ENCODE data around the gene HLX.

Gene HLX

DNA sequence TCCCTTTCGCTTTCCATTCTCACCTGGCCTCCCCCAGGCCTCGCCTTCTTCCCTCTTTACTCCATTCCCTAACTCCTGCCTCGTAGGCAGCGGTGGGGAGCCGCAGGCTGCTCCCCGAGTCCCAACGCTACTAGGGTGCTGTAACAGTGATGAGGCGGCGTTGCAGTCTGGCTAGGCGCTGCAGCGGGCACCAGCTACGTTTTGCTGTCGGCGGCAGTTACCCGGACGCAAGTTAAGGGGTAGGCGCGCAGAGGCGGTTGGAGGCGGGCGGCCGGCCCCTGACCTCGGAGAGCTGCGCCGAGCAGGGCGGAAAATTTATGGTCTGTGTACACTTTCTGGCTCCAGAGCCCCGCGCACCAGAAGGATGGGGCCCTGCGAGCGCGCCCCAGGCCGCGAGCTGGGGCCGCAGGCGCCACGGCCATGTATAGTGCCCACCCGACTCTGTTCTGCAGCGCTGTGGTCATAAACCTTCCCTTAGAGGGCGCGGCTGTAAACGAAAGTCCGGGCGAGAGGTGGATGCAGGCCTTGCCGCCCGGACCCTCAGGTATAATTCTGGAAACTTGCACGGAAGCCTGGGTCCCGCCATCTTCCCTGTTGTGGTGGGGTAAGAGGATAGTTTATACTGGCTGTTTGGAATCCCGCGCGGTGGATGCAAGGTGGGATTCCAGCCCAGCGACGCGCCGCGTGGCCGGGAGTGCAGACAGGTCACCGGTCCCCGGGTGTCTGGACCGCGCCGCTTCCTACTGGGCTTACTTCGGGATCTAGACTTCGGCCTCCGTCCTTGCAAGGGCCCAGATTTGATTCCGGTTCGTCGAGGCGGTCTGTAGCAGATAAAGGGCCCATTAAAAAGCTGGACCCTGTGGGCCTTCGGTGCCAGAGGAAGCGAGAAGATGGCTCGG, 15.0 kb downstream of the HLX start:
- no peak for DNase-seq (ENCODE audit: extremely low read depth in 1 of 2, low read depth in 1 of 2)

- DNase-seq (ENCODE audit: extremely low read depth in 1 of 2, low read depth in 1 of 2), result no peak
Measured at GRCh38 chr1:220894924-220895256, 15.6 kb downstream of the HLX start.

DNA sequence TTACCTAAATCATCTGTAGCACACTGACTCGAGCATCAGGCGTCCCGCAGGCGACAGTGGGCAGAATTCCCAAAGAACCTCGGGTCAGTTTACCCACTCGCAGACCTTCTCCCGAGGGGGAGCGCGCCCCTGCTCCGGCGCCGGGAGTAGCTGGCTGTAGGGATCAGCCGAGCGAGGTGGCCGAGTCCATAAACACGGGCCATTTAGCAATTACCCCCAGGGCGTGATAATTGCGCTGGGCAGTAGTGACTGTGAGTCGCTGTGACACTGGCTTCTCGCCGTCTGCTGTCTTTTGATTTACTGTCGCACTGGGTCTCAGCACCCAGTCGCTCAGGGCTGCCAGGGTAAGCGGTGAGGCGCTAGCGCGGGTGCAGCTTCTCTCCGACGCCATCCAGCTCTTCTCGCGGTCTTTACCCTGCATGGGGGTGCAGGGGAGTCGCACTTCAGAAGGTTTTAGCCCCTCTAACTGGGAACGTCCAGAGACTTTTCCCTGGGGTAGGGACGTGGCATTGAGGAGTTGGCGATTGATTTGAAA, 16.2 kb downstream of the HLX start:
- DNase-seq (ENCODE audit: extremely low read depth in 1 of 2, low read depth in 1 of 2), result no peak

- no peak for DNase-seq (ENCODE audit: extremely low read depth in 1 of 2, low read depth in 1 of 2)
Measured at GRCh38 chr1:220896092-220896491, 16.8 kb downstream of the HLX start.

DNA sequence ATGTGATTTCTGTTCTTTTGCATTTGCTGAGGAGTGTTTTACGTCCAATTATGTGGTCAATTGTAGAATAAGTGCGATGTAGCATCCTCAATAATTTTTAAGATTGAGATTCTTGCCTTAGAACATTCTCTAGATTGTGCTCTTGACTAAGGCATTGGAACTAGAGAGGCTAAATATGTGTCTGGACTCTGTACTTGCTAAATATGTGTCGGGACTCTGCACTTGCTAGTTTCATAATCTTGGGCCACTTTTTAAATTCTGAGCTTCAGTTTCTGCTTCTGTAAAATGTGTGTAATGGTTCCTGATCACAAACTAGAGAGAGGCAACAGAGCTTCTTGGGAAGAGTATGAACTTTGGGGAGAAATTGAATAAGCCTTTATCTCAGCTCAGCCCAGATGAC, 21.6 kb downstream of the HLX start:
- no peak for DNase-seq (ENCODE audit: extremely low read depth in 1 of 2, low read depth in 1 of 2)

GRCh38 chr1:220901881-220902280, 22.6 kb downstream of the HLX start:
- DNase-seq (ENCODE audit: extremely low read depth in 1 of 2, low read depth in 1 of 2), result no peak

DNA sequence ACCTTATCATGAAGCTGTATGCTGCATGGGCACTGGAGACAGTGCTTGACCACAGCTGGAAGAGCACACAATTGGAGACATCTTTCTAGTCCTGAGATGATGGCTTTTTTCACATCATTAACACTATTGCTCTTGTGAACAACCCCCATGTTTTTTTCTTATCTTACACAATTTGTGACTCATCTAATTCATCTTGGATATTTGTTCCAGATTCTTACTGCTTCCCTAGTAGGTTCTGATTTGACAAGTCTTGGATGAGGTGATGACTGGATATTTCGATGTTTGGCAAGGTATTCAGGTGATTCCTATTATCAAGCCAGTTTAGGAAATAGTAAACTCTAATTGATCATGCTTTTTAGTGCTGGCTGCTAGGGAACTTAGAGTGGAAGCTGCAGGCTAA, 23.7 kb downstream of the HLX start:
- no peak for DNase-seq (ENCODE audit: extremely low read depth in 1 of 2, low read depth in 1 of 2)

- no peak for DNase-seq (ENCODE audit: extremely low read depth in 1 of 2, low read depth in 1 of 2)
Measured at GRCh38 chr1:220904876-220905275, 25.6 kb downstream of the HLX start.

- no peak for DNase-seq (ENCODE audit: extremely low read depth in 1 of 2, low read depth in 1 of 2)
Measured at GRCh38 chr1:220905650-220906560, 26.7 kb downstream of the HLX start.

- DNase-seq (ENCODE audit: extremely low read depth in 1 of 2, low read depth in 1 of 2), result no peak
Measured at GRCh38 chr1:220906561-220907334, 27.5 kb downstream of the HLX start.

DNA sequence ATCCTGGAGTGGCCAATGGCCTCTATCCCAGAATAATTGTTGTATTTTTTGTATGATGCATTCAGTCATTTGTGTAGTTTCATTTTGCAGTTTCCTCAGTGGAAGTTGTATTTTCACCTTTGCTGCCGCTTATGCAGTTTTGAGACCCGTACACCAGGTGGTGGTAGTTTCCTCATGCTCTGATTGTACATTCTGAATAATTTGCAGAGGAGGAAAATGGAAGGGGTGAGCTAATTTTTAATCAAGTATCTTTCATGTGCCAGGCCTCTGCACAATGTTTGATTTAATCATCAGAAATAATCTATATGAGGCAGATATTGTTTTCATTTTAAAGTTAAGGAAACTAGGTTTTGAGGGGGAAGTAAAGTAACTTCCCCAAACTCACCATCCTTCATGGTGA, 29.5 kb downstream of the HLX start:
- no peak for DNase-seq (ENCODE audit: extremely low read depth in 1 of 2, low read depth in 1 of 2)

GRCh38 chr1:220910021-220910420, 30.8 kb downstream of the HLX start:
- no peak for DNase-seq (ENCODE audit: extremely low read depth in 1 of 2, low read depth in 1 of 2)

- DNase-seq (ENCODE audit: extremely low read depth in 1 of 2, low read depth in 1 of 2), result no peak
Measured at GRCh38 chr1:220914283-220915116, 35.3 kb downstream of the HLX start.

GRCh38 chr1:220915117-220915440, 35.8 kb downstream of the HLX start:
- no peak for DNase-seq (ENCODE audit: extremely low read depth in 1 of 2, low read depth in 1 of 2)

GRCh38 chr1:220915954-220916353, 36.7 kb downstream of the HLX start:
- DNase-seq (ENCODE audit: extremely low read depth in 1 of 2, low read depth in 1 of 2), result no peak

GRCh38 chr1:220917101-220917500, 37.9 kb downstream of the HLX start:
- DNase-seq (ENCODE audit: extremely low read depth in 1 of 2, low read depth in 1 of 2), result no peak

GRCh38 chr1:220917535-220918209, 38.4 kb downstream of the HLX start:
- DNase-seq (ENCODE audit: extremely low read depth in 1 of 2, low read depth in 1 of 2), result no peak

DNA sequence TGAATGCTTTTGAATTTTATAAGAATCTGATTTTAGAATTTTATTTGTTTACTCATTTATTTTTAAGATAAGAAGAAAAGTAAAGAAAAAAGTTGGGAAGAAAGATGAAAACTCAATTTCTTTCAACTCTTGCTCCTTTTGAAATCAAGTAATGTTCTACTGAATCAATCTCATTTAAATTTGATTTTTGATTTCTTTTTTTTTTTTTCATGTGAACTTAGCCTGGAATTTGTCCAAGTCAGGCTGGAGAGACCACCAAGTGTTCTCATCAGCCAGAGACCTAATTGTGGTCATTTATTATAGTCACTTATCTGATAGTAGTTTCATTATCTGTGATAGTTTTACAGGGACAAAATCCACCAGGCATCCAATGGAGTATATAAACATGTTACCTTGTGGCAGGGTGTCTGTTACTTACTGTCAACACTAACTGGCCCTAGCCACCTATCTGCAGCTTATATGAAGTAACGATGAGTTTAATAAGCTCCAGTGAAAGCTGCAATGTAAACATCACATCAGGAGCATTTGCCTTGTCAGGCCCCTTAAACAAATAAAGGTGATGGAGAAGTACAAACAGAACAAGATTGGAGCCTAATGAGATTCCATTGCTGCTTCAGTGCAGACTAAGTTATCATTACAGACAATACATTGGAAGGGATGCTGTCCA, 39.2 kb downstream of the HLX start:
- DNase-seq (ENCODE audit: extremely low read depth in 1 of 2, low read depth in 1 of 2), result no peak

DNA sequence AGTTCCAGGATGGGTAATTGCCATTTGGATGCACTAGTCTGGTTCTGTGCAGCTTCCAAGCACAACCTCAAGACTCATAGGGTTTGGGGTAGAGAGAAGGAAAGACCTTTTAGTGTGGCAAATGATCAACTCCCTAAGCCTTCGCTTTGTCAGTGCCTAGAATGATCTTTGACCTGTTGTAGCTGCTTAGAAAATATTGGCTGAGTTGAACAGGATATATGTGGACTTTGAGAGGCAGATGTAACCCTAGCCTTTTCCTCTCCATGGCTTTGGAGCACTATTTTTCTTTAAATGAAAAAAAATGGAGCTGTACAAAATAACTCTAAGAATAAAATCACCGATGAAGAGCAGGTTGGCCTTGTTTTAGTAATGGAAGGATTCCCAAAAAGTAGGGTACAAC, 41.7 kb downstream of the HLX start:
- no peak for DNase-seq (ENCODE audit: extremely low read depth in 1 of 2, low read depth in 1 of 2)

Measured in activated CD8-positive, alpha-beta memory T cell treated with anti-CD3 and anti-CD28 coated beads for 1 hour (primary cell).